IPS DF 4.7 (cell line): ENCODE data around the gene ADD1.

Experiments used
- DNase-seq: peaks from one replicate; pipeline ENCODE4 v3.0.0-alpha.2; 2013; ENCODE audit warnings: low spot score; ENCODE audit errors: extremely low read depth

ADD1 gene

DNA sequence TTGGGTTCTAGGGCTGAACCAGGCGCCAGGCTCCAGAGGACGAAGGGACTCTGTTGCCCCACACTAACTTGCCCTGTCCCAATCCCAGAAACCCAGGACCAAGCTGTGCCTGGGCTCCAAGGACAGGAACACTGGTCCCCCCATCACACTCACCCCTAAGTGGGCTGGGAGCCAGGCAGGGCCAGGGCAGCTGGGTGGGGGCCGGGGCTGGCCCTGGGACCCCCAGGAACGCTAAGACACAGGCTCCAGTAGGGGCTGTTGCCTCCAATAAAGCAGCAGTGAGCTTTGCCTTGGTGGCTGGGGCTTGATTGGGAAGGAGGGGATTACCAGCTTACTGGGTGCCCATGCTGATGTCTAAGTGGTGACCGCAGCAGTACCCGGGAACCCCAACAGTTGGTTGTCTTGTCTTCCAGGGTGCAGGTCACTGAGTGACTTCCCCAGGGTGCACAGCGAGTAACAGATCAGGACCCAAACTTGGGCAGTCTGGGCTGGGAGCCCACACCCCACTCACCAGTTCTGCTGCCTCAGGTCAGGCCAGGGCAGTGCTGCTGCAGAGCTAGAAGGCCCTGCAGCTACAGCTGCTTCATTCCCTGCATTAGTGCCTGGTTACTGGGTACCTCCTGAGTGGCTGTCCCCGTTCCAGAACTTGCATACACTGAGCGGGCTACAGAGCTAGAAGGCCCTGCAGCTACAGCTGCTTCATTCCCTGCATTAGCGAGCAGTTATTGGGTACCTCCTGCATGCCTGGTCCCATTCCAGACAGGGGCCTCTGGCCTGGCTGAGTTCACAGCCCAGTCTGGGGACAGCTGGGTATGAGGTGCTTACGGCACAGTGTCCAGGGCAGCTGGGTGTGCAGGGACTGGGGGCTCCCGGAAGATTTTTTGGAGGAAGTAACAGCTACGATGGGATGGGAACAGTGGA is 9.4 kb upstream of the ADD1 start:
- no peak for DNase-seq

DNA sequence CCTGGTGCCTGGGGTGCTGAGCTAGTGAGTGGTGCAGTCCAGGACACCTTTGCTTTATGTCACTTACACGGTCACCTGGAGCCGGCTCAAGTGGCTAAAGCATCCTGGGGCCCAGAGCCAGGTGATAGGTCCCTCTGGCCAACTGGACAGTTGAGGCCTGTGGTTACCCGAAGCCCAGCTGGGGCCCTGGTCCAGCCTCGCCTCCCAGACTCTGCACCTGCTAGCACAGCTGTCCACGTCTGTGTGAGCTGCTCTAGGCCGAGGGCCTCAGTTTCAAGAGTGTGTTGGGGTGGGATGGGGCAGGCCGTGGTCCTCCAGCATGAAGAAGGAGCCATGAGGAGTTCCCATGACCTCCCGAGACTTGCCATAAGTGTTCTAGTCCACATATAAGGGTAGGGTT is 7.7 kb upstream of the ADD1 start:
- no peak for DNase-seq

- DNase-seq, result no peak
Measured at GRCh38 chr4:2836391-2836859, 7.2 kb upstream of the ADD1 start.

- no peak for DNase-seq
Measured at GRCh38 chr4:2837110-2837903, 6.3 kb upstream of the ADD1 start.

DNA sequence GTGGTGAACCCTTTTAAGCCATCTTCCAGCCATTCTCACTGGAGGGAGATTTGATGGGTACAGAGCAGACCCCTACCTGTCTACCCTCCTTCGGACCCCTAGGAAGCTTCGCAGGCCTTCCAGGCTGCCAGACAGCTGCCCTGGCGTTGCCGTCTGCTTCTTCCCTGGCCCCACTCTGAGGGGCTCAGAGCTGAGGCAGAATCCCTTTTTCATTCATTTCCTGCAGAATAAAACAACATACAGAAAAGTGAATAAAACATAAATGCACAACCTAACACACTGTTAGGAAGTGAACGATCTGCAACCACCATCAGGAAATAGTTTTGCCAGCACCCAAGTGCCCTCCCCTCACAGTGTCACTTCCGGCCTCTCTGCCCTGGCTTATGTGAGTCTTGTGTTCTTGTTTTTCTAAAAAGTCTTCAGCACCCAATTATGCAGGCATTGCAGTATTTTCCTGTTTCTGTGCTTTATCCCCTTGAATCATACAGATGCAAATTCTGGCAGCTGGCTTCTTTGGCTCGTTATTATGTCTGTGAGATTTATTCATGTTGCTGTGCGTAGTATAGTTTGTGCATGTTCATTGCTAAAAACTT is 5.6 kb upstream of the ADD1 start:
- DNase-seq, result no peak

GRCh38 chr4:2839060-2839459 is 4.6 kb upstream of the ADD1 start:
- no peak for DNase-seq

DNA sequence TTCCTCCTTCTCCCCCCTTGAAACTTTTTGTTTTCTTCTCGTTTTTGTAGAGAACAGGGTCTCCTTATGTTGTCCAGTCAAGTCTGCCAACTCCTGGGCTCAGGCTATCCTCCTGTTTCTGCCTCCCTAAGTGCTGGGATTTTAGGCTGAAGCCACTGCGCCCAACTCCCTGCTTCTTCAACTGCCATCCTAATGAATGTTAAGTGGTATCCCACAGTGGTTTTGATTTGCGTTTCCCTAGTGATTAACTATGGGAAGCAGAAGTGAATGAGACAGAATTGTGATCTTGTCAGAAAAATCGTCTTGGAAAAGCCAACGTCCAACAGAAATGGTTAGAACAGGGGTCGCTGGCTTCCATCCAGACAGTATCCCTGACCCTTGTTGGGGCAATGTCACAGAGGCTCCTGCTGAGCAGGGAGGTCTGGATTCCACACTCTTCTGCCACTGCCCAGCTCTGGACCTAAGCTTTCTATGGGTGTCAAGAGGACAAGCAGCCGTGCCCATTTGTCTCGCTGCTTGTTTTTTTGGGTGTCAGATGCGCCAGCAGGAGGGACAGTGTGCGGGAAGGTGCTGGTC is 869 bp upstream of the ADD1 start:
- no peak for DNase-seq

- DNase-seq, result no peak
Measured at GRCh38 chr4:2843941-2844584, 419 bp downstream of the ADD1 start.

DNA sequence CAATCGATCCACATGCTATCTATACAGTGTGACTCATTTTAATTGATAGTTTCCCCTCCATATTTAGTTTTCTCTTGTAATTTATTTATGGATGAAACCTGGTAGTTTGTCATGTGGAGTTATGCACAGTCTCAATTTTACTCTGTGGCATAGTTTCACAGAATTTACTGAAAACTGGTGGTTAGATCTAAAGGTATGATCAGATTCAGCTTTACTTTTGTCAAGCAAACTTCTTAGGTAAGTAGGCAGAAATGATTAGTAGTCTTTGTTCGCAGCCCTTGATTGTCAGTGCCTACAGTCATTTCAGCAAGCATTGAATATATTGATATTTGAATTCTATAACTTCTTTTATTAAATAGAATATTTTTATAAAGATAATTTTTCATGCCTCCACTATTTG is 2.5 kb downstream of the ADD1 start:
- DNase-seq, result no peak

- no peak for DNase-seq
Measured at GRCh38 chr4:2847302-2847871, 3.7 kb downstream of the ADD1 start.

GRCh38 chr4:2848449-2848848 is 4.8 kb downstream of the ADD1 start:
- no peak for DNase-seq

DNA sequence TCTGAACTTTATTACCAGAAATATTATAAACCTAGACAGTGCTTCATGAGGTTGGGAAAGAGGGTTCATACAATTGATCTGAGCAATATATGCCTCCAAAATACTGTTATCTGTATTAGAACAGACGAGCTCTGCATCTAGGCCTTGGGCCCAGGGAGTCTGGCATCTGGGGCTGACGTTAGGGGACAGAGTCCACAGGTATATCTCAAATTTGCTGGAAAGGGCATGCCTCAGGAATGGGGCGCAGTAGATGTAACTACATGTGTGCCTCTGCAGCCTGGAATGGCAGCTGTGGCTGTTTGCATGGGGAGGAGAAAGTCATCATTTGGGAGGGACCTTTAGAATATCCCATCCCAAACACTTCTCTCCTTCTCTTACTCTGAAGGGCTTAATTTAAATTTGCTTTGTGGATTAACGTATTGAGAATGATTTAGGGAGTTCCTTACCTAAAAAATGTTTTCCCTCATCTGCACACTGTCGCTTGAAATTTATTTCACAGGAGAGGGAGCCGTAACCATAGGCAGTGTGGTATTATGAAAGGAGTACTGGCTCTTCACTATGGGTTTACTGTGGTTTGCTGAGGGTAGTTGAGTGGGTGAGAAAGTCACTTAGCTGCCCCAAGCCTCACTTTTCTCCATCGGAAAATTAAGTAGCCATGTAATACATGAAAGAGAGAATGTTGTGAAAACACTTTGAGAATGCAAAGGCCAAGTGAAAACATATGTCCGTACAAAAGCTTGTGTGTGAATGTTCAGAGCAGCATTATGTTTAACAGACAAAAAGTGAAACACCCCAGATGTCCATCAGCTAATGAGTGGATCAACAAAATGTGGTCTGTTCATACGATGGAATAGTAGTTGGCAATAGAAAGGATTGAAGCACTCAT is 5.9 kb downstream of the ADD1 start:
- no peak for DNase-seq

- no peak for DNase-seq
Measured at GRCh38 chr4:2850966-2851798, 7.5 kb downstream of the ADD1 start.

GRCh38 chr4:2852481-2852921 is 8.9 kb downstream of the ADD1 start:
- no peak for DNase-seq

DNA sequence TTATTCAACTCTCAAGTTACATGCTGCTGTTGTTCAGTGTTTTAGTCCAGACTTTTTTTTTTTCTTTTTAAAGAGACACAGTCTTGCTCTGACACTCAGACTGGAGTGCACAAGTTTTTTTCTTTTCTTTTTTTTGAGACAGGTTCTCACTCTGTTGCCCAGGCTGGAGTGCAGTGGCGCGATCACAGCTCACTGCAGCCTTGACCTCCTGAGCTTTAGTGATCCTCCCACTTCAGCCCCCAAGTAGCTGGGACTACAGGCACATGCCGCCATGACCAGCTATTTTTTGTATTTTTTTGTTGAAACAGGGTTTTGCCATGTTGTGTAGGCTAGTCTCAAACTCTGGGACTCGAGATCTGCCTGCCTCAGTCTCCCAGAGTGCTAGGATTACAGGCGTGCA is 11.9 kb downstream of the ADD1 start:
- no peak for DNase-seq

DNA sequence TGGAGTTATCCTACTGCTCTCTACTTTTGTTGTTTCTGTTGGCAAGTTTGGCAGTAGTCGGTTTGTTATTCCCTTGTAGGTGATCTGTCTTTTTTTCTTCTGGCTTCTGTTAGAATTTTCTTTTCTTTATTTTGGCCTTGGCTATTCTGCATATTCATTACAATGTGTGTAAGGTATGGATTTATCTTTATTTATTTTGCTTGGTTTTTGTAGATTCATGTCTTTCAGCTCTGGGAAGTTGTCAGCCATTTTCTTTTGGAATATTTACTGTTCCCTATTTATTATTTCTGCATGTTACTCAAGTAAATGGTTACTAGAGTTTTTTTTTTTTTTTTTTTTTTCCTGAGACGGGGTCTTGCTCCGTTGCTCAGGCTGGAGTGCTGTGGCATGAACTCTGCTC is 12.6 kb downstream of the ADD1 start:
- no peak for DNase-seq

GRCh38 chr4:2857349-2857927 is 13.8 kb downstream of the ADD1 start:
- DNase-seq, result no peak

DNA sequence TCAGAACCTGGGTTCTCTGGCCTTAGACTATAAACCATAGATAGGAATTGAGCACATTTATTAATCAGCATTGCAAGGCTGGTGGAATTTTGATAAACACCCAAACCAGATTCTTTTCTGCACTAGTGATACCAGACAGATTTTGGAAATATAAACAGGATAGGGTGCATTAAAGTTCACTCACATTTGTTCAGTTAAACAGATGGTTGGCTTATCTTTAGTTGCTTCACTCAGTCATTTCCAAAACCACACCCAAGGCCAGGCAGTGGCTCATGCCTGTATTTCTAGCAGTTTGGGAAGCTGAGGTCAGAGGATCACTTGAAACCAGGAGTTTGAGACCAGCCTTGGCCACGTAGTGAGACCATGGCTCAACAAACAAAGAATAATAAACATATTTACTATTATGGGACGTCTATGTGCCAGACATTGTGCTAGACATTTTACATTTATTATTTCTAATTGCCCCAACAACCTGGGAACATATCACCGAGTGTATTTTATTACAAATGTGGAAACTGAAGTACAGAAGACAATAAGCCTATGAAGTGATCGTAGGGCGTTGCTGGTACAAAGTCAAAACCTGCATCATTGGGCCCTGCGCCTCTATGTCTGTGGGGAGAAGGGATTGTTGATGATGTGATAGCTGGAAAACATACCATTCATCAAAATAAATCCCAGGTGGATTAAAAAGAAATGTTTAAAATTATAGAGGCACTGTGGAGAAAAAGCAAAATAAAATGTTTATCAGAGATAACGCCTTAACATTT is 15.0 kb downstream of the ADD1 start:
- no peak for DNase-seq
